ENCODE results near the gene MRPL20. TPM values are rescaled to one million over a fixed set of nuclear protein-coding genes. Genes with fewer than 3 reads are reported as not detected.

The MRPL20 gene
- polyA plus RNA-seq, 1 donor from 2014 or later = 204 TPM

GRCh38 chr1:1356796-1357401, 50.2 kb downstream of the MRPL20 start:
- Histone ChIP-seq H3K4me3 (ENCODE audit: low read length) (no peak overlapping the region), H3K79me2 (replicated peaks; ENCODE audit: insufficient read depth, low read length) (no peaks in the 10 kb centered on the region), H2AFZ (ENCODE audit: low read depth, low read length) (no peak overlapping the region), H3K27me3 (ENCODE audit: insufficient read depth, low read depth, low read length) (peaks cover 26% of the 10 kb centered on the region), H3K36me3 (ENCODE audit: insufficient read depth, low read length) (no peaks in the 10 kb centered on the region), H4K20me1 (ENCODE audit: insufficient read depth) (no peaks in the 10 kb centered on the region), H3K27ac (ENCODE audit: low read length) (no peak overlapping the region), H3F3A (ENCODE audit: insufficient read depth, low read length, poor library complexity, severe bottlenecking) (no peaks in the 10 kb centered on the region), H3K9me2 (ENCODE audit: insufficient read depth, low read length) (no peaks in the 10 kb centered on the region), H3K9ac (ENCODE audit: low read length) (no peak overlapping the region), H3K4me2 (ENCODE audit: low read length) (no peak overlapping the region), H3K9me3 (ENCODE audit: low read length) (no peaks in the 10 kb centered on the region)
- no peak for TF ChIP-seq MXI1 (conservative IDR thresholded peaks at IDR 0.05; ENCODE audit: poor library complexity, severe bottlenecking)
- no peak for TF ChIP-seq CTCF (IDR thresholded peaks at IDR 0.05; ENCODE audit: poor library complexity, severe bottlenecking)
- TF ChIP-seq SMC3 (conservative IDR thresholded peaks at IDR 0.05; ENCODE audit: poor library complexity) = no peak
- no peak for TF ChIP-seq EP300 (conservative IDR thresholded peaks at IDR 0.05; ENCODE audit: poor library complexity, severe bottlenecking)
- no peak for TF ChIP-seq EZH2 (IDR thresholded peaks at IDR 0.05; ENCODE audit: borderline replicate concordance, insufficient read depth, low read length, poor library complexity, severe bottlenecking)
- no peak for TF ChIP-seq TAF1 (IDR thresholded peaks at IDR 0.05; ENCODE audit: low read depth)
- TF ChIP-seq, protein P1, sequence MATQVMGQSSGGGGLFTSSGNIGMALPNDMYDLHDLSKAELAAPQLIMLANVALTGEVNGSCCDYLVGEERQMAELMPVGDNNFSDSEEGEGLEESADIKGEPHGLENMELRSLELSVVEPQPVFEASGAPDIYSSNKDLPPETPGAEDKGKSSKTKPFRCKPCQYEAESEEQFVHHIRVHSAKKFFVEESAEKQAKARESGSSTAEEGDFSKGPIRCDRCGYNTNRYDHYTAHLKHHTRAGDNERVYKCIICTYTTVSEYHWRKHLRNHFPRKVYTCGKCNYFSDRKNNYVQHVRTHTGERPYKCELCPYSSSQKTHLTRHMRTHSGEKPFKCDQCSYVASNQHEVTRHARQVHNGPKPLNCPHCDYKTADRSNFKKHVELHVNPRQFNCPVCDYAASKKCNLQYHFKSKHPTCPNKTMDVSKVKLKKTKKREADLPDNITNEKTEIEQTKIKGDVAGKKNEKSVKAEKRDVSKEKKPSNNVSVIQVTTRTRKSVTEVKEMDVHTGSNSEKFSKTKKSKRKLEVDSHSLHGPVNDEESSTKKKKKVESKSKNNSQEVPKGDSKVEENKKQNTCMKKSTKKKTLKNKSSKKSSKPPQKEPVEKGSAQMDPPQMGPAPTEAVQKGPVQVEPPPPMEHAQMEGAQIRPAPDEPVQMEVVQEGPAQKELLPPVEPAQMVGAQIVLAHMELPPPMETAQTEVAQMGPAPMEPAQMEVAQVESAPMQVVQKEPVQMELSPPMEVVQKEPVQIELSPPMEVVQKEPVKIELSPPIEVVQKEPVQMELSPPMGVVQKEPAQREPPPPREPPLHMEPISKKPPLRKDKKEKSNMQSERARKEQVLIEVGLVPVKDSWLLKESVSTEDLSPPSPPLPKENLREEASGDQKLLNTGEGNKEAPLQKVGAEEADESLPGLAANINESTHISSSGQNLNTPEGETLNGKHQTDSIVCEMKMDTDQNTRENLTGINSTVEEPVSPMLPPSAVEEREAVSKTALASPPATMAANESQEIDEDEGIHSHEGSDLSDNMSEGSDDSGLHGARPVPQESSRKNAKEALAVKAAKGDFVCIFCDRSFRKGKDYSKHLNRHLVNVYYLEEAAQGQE (IDR thresholded peaks at IDR 0.05; ENCODE audit: borderline replicate concordance) = no peak
- TF ChIP-seq RAD21 (conservative IDR thresholded peaks at IDR 0.05) = no peak
- no peak for TF ChIP-seq POLR2AphosphoS5 (IDR thresholded peaks at IDR 0.05)

- Histone ChIP-seq H3K9ac (ENCODE audit: low read length) (no peak overlapping the region), H3F3A (ENCODE audit: insufficient read depth, low read length, poor library complexity, severe bottlenecking) (no peaks in the 10 kb centered on the region), H3K36me3 (ENCODE audit: insufficient read depth, low read length) (no peaks in the 10 kb centered on the region), H3K9me2 (ENCODE audit: insufficient read depth, low read length) (no peaks in the 10 kb centered on the region), H3K79me2 (replicated peaks; ENCODE audit: insufficient read depth, low read length) (no peaks in the 10 kb centered on the region), H3K9me3 (ENCODE audit: low read length) (no peaks in the 10 kb centered on the region), H3K4me2 (ENCODE audit: low read length) (no peak overlapping the region), H3K27me3 (ENCODE audit: insufficient read depth, low read depth, low read length) (peaks cover 26% of the 10 kb centered on the region), H4K20me1 (ENCODE audit: insufficient read depth) (no peaks in the 10 kb centered on the region), H3K4me3 (ENCODE audit: low read length) (no peak overlapping the region), H3K27ac (ENCODE audit: low read length) (no peak overlapping the region), H2AFZ (ENCODE audit: low read depth, low read length) (no peak overlapping the region)
- TF ChIP-seq SMC3 (conservative IDR thresholded peaks at IDR 0.05; ENCODE audit: poor library complexity) (no peak), CTCF (IDR thresholded peaks at IDR 0.05; ENCODE audit: poor library complexity, severe bottlenecking) (no peak), MXI1 (conservative IDR thresholded peaks at IDR 0.05; ENCODE audit: poor library complexity, severe bottlenecking) (no peak), EP300 (conservative IDR thresholded peaks at IDR 0.05; ENCODE audit: poor library complexity, severe bottlenecking) (no peak), POLR2AphosphoS5 (IDR thresholded peaks at IDR 0.05) (no peak), EZH2 (IDR thresholded peaks at IDR 0.05; ENCODE audit: borderline replicate concordance, insufficient read depth, low read length, poor library complexity, severe bottlenecking) (no peak), TAF1 (IDR thresholded peaks at IDR 0.05; ENCODE audit: low read depth) (no peak), RAD21 (conservative IDR thresholded peaks at IDR 0.05) (no peak)
- TF ChIP-seq, protein P1 (IDR thresholded peaks at IDR 0.05; ENCODE audit: borderline replicate concordance) = no peak
Observed at GRCh38 chr1:1356166-1356795, 50.8 kb downstream of the MRPL20 start.

Data from neural cell (in vitro differentiated cells).